Stomach (tissue), 4 donors: Measurements from ENCODE around the gene IGFBP3.

Experiments used
- CTCF ChIP-seq, 7 experiments: fragments of 450-650 bp in 4 of 7; fragments of 200-600 bp in 3 of 7; sonication (generic) in 3 of 7; IDR thresholded peaks; one replicate each; pipeline ENCODE4 v1.5.1; 2016 to 2019; ENCODE audit warnings: antibody characterized with exemption in 7 of 7, control low read depth in 2 of 7, mild to moderate bottlenecking in 1 of 7
- EP300 ChIP-seq: sonication (generic); formaldehyde crosslinking; IDR thresholded peaks from one replicate; pipeline ENCODE4 v1.6.1; 2017; ENCODE audit warnings: antibody characterized with exemption
- POLR2A ChIP-seq, 4 donors: fragments of 450-650 bp; IDR thresholded peaks; one replicate each; pipeline ENCODE4 v1.6.1; 2016; ENCODE audit warnings: antibody characterized with exemption in 4 of 4, control low read depth in 2 of 4, mild to moderate bottlenecking in 1 of 4, moderate library complexity in 1 of 4
- POLR2AphosphoS5 ChIP-seq, 3 donors: sonication (generic); formaldehyde crosslinking; IDR thresholded peaks; one replicate each; pipeline ENCODE4 v1.6.1; 2016; ENCODE audit warnings: antibody characterized with exemption in 3 of 3

DNA sequence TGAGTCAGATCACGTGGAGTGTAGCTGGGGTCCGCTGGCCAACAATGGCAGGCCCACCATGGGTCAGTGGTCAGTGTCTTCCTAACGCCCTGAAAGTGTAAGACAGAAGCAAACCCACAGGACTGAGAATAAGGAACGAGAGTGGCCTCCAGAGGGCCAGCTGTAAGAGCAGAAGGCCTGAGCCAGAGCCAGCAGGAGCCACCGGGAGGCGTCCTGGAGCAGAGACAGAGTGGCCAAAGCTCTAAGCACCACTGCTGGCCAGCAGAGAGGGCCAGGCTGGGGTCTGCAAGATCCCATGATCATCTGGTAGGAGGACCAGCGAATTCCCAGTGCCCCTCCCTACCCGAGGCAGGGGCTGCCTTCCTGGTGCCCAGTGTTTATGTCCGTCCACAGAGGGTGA lies 57.4 kb downstream of the IGFBP3 start:
- TF ChIP-seq CTCF (IDR thresholded peaks at IDR 0.05) (no peak), EP300 (no peak), POLR2AphosphoS5 (IDR thresholded peaks at IDR 0.05) (no peak), POLR2A (IDR thresholded peaks at IDR 0.05) (no peak)
